HG03571 (cell line): ENCODE measurements around the gene RNF224.

Experiments used
- ATAC-seq: cut with Tn5 transposase; IDR thresholded peaks from one replicate; pipeline ENCODE4 v1.9.1; 2021; ENCODE audit not compliant: unreplicated experiment

The RNF224 gene

DNA sequence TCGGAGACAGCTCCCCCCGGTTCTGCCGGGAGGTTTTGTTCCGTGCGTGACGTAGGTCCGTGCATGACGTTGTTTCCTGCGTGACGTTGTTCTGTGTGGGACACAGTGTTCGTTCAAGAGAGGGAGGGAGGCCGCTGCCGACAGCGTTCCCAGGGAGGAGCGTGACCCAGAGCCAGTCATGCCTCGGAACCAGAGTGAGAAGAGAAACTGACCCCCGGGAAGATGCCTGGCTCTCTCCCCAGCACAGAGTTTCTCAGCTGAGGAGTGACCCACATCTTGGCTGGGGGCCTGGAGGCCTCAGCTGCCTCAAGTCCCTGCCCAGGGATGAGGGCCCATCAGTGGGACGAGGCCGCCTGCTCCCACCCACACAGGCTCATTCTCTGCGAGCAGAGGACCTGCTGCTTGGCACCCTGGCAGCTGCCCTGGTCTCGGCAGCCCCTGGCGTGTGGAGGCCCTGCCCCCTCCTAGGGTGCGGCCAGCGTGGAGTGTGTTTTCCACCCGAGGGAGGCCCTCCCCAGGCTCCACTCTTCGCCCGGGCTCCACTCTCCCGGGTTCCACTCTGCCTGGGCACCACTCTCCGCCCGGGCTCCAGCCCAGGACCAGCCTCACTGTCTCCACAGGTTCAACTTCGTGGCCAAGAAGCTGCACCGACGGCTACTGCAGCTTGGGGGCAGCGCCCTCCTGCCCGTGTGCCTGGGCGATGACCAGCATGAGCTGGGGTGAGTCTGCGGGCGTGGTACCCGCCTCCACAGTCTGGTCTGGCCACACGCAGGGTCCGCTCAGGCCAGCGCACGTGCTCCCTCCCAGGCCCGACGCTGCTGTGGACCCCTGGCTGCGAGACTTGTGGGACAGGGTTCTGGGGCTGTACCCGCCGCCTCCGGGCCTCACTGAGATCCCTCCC lies 13.9 kb upstream of the RNF224 start:
- ATAC-seq, result no peak

- ATAC-seq, result no peak
Measured at GRCh38 chr9:137214620-137215019, 12.7 kb upstream of the RNF224 start.

DNA sequence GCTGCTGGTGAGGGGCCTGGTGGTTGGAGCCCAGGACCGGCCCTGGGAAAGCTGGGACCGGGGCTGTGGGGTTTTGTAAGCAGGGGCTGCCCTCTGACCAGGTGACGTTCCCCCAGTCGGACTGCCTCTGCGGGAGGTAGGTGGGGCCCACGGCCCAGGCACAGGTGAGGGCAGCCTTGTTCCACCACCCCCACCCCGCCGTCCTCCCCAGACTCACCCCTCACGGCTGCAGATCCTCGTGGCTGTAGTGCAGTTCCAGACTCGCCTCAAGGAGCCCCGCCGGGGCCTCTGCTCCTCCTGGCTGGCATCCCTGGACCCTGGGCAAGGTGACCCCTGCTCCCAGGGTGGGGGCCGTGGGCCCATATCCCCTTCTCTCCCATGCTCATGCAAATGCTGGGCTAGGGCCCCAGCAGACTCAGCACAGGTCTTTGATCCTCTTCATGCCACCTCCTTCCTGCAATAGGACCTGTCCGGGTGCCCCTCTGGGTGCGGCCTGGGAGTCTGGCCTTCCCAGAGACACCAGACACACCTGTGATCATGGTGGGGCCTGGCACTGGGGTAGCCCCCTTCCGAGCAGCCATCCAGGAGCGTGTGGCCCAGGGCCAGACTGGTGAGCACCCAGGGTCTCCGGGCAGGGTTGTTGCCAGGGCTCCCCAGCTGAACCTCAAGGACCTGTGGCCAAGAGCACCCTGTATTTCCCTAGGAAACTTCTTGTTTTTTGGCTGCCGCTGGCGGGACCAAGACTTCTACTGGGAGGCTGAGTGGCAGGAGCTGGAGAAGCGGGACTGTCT lies 11.9 kb upstream of the RNF224 start:
- ATAC-seq, result no peak

DNA sequence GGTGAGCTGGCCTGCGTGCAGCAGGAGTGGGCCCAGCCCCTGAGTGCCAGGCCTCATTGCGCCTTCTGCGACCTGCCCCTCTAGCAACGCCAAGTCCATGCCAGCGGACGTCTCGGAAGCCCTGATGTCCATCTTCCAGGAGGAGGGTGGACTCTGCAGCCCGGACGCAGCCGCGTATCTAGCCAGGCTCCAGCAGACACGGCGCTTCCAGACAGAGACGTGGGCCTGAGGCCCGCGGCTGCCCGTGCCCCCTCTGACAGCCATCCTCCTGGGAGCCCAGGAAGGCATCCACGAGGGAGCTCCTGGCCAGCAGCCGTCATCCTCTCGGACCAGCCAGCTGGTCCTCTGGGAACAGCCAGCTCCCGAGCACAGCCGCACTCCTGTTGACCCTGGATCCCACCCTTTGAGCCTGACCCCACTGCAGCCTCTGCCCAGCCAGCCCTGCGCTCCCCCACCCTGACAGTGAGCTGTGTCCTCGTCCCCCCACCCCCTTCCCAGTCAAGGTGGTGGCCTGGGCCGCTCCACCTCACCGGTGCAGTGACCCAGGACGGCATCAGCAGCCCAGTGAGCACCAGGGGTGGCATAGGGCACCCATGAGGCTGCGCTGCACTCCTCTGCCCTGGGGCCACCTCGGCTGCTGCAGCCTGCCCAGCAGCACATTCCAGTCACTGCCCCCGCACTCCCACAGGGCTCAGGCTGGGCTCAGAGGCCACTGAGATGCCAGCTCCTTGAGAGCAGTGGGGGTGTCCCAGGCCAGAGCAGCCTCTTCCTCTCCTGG lies 10.9 kb upstream of the RNF224 start:
- ATAC-seq, result no peak

GRCh38 chr9:137217276-137218211 lies 9.8 kb upstream of the RNF224 start:
- no peak for ATAC-seq

DNA sequence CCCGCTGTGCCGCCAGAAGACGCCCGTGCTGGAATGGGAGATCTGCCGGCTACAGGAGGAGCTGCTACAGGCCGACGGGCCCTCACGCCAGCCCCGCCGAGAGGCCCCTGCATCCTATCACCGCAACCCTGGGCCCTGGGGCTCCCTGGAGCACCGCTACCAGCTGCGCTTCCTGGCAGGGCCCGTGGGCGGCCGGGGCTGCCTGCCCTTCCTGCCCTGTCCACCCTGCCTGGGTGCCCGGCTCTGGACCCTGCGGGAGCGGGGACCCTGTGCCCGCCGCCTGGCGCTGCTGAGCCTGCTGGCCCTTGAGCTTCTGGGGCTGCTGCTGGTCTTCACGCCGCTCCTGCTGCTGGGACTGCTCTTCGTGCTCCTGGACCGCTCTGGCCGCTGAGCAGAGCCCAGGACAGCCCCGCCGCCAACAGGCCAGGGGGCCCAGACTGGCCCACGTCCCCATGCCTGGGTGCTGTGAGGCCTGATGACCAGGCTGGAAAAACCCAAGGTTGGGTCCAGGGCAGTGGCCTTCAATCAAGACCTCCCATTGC lies 9.0 kb upstream of the RNF224 start:
- ATAC-seq, result no peak

GRCh38 chr9:137218754-137219271 lies 8.5 kb upstream of the RNF224 start:
- ATAC-seq, result no peak

DNA sequence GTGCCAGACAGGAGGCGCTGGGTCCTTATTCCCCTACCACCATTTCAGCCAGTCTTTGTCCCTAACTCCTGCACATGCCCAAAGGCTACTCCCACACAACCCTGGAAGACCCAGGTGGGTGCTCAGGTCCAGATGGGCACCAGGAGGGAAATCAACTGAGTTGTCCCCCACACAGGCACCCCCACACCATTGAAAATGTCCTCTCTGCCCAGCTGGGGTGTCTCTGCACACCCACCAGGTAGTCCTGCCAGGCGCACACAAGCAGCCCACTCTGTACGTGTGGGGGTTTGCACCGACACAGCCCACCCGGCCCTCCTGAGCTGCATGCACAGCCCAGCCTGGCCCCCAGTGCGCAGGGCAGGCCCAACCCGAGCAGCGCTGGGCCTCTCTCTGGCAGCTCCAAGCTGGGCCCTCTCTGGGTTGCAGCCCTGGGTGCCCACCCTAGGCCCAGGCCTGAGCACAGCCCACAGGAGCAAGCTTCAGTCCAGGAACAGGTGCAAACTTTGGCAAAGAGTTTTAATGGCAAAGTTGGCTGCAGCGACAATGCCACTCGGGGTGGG lies 7.5 kb upstream of the RNF224 start:
- no peak for ATAC-seq

DNA sequence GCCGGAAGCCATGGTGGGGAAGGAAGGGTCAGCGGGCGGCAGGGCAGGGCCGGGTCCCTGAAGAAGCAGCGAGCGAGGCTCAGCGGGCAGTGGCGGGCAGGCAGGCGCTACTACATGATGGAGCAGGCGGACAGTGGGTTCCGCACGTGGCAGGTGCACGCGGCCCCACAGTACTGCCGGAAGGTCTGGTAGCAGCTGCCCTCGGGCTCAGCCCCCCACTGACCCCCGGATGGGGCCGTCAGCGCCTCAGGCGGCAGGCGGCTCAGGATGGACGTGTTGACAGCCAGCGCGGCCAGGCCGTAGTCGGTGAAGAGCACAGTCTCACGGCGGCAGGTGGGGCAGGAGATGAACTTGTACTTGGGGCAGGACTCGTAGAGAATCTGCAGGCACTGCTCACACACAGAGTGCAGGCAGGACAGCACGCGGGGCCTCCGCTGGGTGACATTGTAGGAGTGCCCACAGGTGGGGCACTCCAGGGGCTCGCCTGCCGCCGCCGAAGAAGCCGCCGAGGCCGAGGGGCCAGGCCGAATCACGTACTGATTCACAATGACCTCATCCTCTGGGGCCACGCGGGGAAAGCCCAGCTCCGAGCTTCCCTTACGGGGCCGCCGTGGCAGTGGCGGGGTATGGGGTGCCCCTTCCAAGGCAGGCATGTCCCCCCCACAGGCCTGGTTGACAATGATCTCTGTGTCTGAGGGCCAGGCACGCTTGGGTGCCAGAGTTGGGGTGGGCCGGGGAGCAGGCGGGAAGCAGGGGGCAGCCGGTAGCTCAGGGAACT lies 6.8 kb upstream of the RNF224 start:
- no peak for ATAC-seq

- no peak for ATAC-seq
Measured at GRCh38 chr9:137221095-137221505, 6.2 kb upstream of the RNF224 start.

DNA sequence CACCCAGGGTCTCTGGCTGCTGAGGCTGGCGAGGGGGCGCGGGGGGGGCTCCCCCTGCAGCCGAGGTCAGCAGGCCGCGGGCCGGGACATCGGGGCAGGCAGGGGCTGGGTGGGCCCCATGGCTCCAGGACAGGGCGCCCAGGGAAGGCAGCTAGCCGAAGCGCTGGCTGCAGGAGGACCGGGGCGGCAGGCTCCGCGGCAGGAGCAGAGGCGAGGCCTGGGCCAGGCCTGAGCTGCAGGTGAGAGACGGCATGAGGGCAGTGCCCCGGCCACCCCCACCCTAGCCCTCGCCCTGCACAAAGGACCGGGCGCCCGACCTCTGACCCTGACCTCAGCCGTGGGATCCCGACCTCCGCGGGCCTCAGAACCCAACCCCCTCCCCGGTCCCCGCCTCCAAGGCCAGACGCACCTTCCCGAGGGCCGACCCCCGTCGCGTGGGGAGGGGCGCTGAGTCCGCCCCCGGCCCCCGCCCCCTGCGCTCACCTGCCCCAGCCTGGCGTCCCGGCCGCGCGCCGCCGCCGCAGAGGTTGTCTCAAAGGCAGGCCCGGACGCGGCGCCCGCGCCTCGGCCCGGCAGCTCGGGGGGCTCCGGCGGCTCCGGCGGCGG lies 5.7 kb upstream of the RNF224 start:
- ATAC-seq, result no peak

DNA sequence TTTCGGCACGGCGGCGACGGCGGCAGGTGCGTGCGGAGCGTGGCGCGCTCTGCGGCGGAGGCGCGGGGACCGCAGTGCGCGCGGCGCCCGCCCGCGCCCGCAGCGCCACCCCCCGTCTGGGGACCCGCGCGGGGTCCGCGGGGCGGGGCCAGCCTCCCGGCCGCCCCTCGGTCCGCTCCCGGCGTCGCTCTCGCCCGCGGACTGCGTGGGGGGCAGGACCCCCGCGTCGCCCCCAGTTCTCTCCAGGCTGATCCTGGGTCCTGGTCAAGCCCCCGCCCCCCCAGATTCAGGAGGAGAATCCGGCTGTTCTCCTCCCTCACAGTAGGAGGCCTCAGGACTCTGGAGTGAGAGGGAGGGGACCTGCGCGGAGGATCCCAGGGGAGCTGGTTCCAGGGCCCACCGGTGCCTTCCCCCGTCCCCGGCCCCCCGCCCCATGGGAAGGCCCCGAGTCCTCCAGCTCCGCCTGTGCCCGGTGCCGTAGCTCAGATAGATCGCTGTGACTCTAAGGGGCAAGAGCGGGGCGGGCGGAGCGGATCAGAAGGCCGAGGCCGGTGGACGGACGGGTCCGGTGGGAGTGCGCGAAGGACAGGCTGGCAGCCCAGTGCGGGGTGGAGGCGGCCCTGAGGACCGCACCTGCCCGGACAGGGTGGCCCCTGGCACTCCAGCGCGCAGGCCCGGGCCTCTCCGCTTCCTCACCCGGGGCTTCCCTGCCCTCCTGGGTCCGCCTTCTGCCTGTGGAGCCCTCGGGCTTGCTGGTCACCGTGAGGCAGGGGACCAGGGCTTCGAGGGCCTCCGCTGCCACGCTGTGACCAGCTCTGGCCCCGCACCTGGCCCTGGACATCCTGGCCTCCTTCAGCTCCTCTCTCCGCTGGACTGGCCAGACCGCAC lies 4.9 kb upstream of the RNF224 start, which contains the start of gene RNF208:
Gene RNF208, minus strand, starts transcription at position 51 of the 888 bp plus-strand sequence. CDS start 1,028 bp downstream, outside the sequence.
- ATAC-seq, result no peak

DNA sequence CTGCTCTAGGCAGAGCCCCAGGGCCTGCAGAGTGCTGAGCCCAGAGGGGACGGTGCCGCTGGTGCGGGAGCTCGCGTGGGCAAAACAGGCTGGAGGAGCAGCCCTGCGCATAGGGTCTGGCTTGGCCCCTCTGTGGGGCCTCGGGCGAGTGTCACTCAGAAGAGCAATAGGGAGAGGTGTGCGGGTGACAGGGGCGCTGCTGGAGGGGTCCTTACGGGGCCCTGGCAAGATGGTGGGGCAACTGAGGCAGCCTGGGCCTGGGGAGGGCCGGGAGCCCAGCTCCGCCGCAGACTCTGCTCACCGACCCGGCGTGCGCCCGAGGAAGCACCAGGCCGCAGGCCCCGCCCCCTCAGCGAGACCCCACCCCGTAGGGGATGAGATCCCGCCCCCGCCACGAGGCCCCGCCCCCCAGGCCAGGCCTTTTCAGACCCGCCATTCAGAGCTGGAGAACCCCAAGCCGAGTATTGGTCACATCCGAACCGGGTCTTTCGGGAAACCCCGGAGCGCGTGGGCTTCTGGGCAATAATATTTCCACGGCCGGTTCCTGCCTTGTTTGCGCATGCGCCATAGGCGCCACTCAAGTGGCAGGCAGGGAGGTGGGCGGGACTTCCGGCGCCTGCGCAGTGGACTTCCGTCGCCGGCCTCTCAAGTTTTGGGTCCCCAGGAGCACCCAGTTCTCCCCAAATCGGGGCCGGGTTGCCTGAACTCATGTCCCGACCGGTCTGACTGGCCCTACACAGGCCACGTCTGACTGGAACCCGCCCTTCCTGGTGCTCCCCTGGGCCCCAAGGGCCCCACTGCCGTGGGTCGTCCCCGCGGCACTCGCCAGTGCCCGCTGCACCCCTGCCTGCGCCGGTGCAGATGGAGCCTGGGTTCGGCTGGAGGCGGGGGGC lies 4.0 kb upstream of the RNF224 start:
- peak; percentile 63 for ATAC-seq

DNA sequence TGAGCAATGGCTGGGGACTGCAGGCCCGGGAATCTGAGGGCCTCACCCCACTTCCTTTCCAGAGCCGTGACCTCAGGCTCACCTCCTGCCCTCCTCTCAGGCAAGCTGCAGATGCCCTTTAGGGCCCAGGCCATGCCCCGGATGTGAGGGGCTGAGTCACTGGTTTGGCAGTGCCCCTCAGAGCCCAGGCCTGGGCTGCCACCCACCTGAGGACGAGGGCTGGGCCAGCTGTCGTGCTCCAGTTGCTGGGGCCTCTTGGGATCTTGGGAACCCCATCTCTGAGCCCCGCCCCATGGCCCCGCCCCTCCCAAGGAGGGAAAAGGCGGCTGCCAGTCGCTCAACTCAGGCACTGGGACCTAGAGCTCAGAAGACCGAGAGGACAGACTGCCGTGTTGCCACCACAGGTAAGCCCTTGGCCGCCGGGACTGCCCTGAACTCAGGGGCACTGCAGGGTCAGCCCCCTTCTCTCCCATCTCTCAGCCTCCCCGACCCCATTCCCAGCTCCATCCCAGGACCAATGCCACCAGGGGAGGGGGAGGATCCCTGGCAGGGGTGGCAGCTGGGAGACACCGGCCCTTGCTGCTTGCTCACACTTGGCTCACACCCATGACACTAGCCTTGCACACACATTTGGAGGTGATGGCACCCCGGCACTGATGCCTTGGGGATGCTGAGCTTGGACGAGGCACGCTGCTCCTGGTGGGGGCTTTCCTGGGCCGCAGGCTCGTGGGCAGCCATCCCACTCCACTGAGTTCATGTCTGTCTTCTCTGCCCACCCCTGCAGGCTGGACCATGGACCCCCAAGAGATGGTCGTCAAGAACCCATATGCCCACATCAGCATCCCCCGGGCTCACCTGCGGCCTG lies 2.2 kb upstream of the RNF224 start, which contains the start of gene CYSRT1:
Gene CYSRT1, plus strand, starts transcription at position 345 of the 865 bp plus-strand sequence. Its CDS starts 448 bp downstream, at position 793.
- no peak for ATAC-seq
